K562 (cell line): ENCODE results near the gene ZNF165. TPM values are rescaled to one million over a fixed set of nuclear protein-coding genes. Genes with fewer than 3 reads are reported as not detected.

ENCODE experiments used
- ARHGAP35 ChIP-seq: fragments of 450-650 bp; IDR thresholded peaks from 2 replicates; pipeline ENCODE4 v1.6.1; 2018; ENCODE audit not compliant: partially characterized antibody
- DDX20 ChIP-seq: fragments of 450-650 bp; IDR thresholded peaks from 2 replicates; pipeline ENCODE4 v1.6.1; 2016; ENCODE audit warnings: missing genetic modification characterization, low read depth, mild to moderate bottlenecking, missing compliant biosample characterization, moderate library complexity
- ELF1 ChIP-seq: fragments of 200-800 bp; sonication (Bioruptor generic); IDR thresholded peaks from 2 replicates; pipeline ENCODE4 v1.6.1; 2016; ENCODE audit warnings: missing genetic modification characterization, missing compliant biosample characterization
- FOS ChIP-seq: IDR thresholded peaks from 3 replicates; pipeline ENCODE4 v1.6.1; 2011; ENCODE audit not compliant: insufficient read length; ENCODE audit errors: extremely low read depth
- HDAC3 ChIP-seq: fragments of 450-650 bp; IDR thresholded peaks from 2 replicates; pipeline ENCODE4 v1.6.1; 2018; ENCODE audit warnings: borderline replicate concordance, mild to moderate bottlenecking, moderate library complexity; ENCODE audit not compliant: partially characterized antibody
- KLF6 ChIP-seq: fragments of 250-450 bp; sonication (Bioruptor Pico); IDR thresholded peaks from 2 replicates; pipeline ENCODE4 v1.4.0; 2020; ENCODE audit warnings: mild to moderate bottlenecking, moderate library complexity, borderline replicate concordance
- NCOA6 ChIP-seq: fragments of 450-650 bp; IDR thresholded peaks from 2 replicates; pipeline ENCODE4 v1.6.1; 2017; ENCODE audit warnings: mild to moderate bottlenecking
- NONO ChIP-seq, 2 experiments: fragments of 200-400 bp in 1 of 2; fragments of 450-650 bp in 1 of 2; formaldehyde crosslinking in 1 of 2; IDR thresholded peaks; 2 replicates each; pipeline ENCODE4 v1.6.1; 2017; ENCODE audit warnings: low read depth in 2 of 2, mild to moderate bottlenecking in 2 of 2, moderate library complexity in 2 of 2, low read length in 1 of 2
- PHF20 ChIP-seq: fragments of 450-650 bp; IDR thresholded peaks from 2 replicates; pipeline ENCODE4 v1.6.1; 2018; ENCODE audit not compliant: partially characterized antibody
- POLR2AphosphoS5 ChIP-seq: IDR thresholded peaks from 2 replicates; pipeline ENCODE4 v1.6.1; 2011; ENCODE audit warnings: mild to moderate bottlenecking, low read depth, low read length, moderate library complexity; ENCODE audit not compliant: control insufficient read depth, insufficient read depth
- POLR2H ChIP-seq: IDR thresholded peaks from 2 replicates; pipeline ENCODE4 v1.6.1; 2016; ENCODE audit warnings: missing genetic modification characterization, low read depth, mild to moderate bottlenecking, control low read depth, missing compliant biosample characterization, moderate library complexity
- SIX5 ChIP-seq, 2 experiments: IDR thresholded peaks; 2 replicates each; pipeline ENCODE4 v1.6.1; 2011; ENCODE audit warnings: low read length in 2 of 2, borderline replicate concordance in 1 of 2, low read depth in 1 of 2, mild to moderate bottlenecking in 1 of 2, moderate library complexity in 1 of 2; ENCODE audit not compliant: insufficient read depth in 1 of 2
- SNIP1 ChIP-seq: fragments of 450-650 bp; IDR thresholded peaks from 2 replicates; pipeline ENCODE4 v1.7.1; 2017; ENCODE audit warnings: low read depth, mild to moderate bottlenecking
- TCFL5 ChIP-seq: fragments of 250-450 bp; sonication (Bioruptor Pico); conservative IDR thresholded peaks from 2 replicates; pipeline ENCODE4 v1.6.1; 2021; ENCODE audit warnings: mild to moderate bottlenecking, moderate library complexity, matching md5 sums
- ZNF224 ChIP-seq: sonication (generic); formaldehyde crosslinking; IDR thresholded peaks from 2 replicates; pipeline ENCODE4 v1.8.0; 2022; ENCODE audit warnings: mild to moderate bottlenecking, missing genetic modification reagents
- polyA plus RNA-seq, 8 experiments: library from polyadenylated mRNA; depleted of rRNA in 4 of 8; stranded (reverse) in 5 of 8; unstranded in 3 of 8; fragments of >200 nt; fragmentation: Nextera tagmentation in 2 of 8; fragmentation: Illumina TruSeq in 1 of 8; extraction: Ambion mirVana in 2 of 8; extraction: Trizol in 1 of 8; gene quantifications; 2 replicates each; pipeline versions ENCODE4 v1.2.1 to v1.2.3, GENCODE V29; 2011 to 2014; ENCODE audit warnings: inconsistent platforms in 1 of 8, missing spikeins in 1 of 8
- total RNA-seq, 7 experiments: library from RNA; depleted of rRNA in 6 of 7; stranded (reverse); fragments of >200 nt in 6 of 7; fragmentation: Illumina TruSeq in 2 of 7; extraction: Trizol in 2 of 7; gene quantifications; 2 replicates each; pipeline versions ENCODE4 v1.2.1 to v1.2.3, GENCODE V29; 2011 to 2021; ENCODE audit warnings: low replicate concordance in 1 of 7
- TF ChIP-seq, protein P1 (sequence below): fragments of 450-650 bp; IDR thresholded peaks from 2 replicates; pipeline ENCODE4 v1.7.1; 2018; ENCODE audit warnings: mild to moderate bottlenecking, low read depth; ENCODE audit not compliant: partially characterized antibody
- TF ChIP-seq, protein P2 (sequence below): sonication (generic); formaldehyde crosslinking; IDR thresholded peaks from 2 replicates; pipeline ENCODE4 v1.8.0; 2023; ENCODE audit warnings: mild to moderate bottlenecking, missing genetic modification reagents
- TF ChIP-seq, protein P3 (sequence below): sonication (generic); formaldehyde crosslinking; IDR thresholded peaks from 2 replicates; pipeline ENCODE4 v1.8.0; 2022; ENCODE audit warnings: mild to moderate bottlenecking, missing genetic modification reagents

The ZNF165 gene
- total and polyA plus RNA-seq, 9 of the 15 experiments (the other 6 are each of a cell fraction or from before 2014, with no cell fraction given): 0.82 to 3.6 (median 1.2) TPM

DNA sequence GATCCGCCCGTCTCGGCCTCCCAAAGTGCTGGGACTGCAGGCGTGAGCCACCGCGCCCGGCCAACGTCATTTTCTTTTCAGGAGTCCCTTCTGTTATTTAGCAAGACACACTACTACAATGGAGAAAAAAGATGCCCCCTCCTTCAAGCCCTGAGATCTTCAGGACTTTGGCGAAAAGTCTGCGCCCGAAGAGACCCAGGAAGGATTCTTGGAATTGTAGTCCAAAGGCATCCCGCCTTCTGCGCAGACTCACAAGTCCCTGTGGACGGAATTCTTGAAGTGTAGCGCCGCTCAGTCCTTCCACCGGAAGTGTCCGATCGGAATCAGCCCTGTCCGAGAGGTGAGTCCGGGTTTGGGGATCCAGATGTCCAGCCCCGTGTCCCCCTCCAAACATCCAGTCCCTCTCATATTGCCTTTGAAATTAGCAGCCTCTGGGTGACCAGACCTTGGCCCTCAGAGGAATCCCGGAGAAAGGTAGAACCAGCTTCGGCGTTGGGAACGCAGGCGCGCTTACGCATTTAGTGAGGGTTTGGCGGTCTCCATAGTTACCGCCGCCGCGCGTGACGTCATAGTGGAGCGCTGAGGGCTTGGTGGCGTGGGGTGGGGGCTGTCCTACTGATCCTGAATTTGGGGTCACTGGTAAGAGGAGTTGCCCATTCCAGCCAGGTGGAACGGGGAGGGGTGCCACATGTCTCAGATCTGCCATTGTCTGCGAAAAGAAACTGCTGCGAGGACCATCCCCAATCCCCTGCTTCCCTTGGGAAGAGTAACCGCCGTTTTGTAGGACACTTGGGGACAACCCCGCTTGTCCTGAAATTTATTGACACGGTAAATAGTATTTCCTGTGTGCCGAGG lies 490 bp downstream of the ZNF165 start (continued):
- TF ChIP-seq TCFL5 (0 out of 2 replicates have a peak, but pooled peaks have one; percentile 39), SIX5 (IDR thresholded peaks at IDR 0.05; ENCODE audit: borderline replicate concordance in 1 of 2, insufficient read depth in 1 of 2, low read depth in 1 of 2, low read length in 2 of 2) (peak; percentile 93 to 96), ELF1 (tag) (peak; percentile 88), FOS (no peak), KLF6 (CRISPR knock-in tag) (peak; percentile 63; the same call in 1 of the 2 replicates), POLR2AphosphoS5 (peak; percentile 69), DDX20 (tag) (no peak), NCOA6 (no peak), NONO (IDR thresholded peaks at IDR 0.05; ENCODE audit: low read depth in 2 of 2, low read length in 1 of 2) (peak in 1 of 2 experiments; percentile 87; a peak in 2 of 4 replicates), ARHGAP35 (no peak), SNIP1 (peak; percentile 69), HDAC3 (peak; percentile 92), POLR2H (tag) (peak; percentile 56; the same call in 1 of the 2 replicates), PHF20 (peak; percentile 98), ZNF224 (CRISPR knock-in tag) (no peak)
- TF ChIP-seq, protein P1, sequence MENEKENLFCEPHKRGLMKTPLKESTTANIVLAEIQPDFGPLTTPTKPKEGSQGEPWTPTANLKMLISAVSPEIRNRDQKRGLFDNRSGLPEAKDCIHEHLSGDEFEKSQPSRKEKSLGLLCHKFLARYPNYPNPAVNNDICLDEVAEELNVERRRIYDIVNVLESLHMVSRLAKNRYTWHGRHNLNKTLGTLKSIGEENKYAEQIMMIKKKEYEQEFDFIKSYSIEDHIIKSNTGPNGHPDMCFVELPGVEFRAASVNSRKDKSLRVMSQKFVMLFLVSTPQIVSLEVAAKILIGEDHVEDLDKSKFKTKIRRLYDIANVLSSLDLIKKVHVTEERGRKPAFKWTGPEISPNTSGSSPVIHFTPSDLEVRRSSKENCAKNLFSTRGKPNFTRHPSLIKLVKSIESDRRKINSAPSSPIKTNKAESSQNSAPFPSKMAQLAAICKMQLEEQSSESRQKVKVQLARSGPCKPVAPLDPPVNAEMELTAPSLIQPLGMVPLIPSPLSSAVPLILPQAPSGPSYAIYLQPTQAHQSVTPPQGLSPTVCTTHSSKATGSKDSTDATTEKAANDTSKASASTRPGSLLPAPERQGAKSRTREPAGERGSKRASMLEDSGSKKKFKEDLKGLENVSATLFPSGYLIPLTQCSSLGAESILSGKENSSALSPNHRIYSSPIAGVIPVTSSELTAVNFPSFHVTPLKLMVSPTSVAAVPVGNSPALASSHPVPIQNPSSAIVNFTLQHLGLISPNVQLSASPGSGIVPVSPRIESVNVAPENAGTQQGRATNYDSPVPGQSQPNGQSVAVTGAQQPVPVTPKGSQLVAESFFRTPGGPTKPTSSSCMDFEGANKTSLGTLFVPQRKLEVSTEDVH: peak; percentile 97
- TF ChIP-seq, protein P2, sequence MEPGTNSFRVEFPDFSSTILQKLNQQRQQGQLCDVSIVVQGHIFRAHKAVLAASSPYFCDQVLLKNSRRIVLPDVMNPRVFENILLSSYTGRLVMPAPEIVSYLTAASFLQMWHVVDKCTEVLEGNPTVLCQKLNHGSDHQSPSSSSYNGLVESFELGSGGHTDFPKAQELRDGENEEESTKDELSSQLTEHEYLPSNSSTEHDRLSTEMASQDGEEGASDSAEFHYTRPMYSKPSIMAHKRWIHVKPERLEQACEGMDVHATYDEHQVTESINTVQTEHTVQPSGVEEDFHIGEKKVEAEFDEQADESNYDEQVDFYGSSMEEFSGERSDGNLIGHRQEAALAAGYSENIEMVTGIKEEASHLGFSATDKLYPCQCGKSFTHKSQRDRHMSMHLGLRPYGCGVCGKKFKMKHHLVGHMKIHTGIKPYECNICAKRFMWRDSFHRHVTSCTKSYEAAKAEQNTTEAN (CRISPR knock-in tag): peak; percentile 44; the same call in 1 of the 2 replicates
- TF ChIP-seq, protein P3, sequence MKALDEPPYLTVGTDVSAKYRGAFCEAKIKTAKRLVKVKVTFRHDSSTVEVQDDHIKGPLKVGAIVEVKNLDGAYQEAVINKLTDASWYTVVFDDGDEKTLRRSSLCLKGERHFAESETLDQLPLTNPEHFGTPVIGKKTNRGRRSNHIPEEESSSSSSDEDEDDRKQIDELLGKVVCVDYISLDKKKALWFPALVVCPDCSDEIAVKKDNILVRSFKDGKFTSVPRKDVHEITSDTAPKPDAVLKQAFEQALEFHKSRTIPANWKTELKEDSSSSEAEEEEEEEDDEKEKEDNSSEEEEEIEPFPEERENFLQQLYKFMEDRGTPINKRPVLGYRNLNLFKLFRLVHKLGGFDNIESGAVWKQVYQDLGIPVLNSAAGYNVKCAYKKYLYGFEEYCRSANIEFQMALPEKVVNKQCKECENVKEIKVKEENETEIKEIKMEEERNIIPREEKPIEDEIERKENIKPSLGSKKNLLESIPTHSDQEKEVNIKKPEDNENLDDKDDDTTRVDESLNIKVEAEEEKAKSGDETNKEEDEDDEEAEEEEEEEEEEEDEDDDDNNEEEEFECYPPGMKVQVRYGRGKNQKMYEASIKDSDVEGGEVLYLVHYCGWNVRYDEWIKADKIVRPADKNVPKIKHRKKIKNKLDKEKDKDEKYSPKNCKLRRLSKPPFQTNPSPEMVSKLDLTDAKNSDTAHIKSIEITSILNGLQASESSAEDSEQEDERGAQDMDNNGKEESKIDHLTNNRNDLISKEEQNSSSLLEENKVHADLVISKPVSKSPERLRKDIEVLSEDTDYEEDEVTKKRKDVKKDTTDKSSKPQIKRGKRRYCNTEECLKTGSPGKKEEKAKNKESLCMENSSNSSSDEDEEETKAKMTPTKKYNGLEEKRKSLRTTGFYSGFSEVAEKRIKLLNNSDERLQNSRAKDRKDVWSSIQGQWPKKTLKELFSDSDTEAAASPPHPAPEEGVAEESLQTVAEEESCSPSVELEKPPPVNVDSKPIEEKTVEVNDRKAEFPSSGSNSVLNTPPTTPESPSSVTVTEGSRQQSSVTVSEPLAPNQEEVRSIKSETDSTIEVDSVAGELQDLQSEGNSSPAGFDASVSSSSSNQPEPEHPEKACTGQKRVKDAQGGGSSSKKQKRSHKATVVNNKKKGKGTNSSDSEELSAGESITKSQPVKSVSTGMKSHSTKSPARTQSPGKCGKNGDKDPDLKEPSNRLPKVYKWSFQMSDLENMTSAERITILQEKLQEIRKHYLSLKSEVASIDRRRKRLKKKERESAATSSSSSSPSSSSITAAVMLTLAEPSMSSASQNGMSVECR (CRISPR knock-in tag): peak; percentile 98
